ENCODE results near the gene DENND5B.
"Not testable (repeated sequence)": the region's sequence is repeated elsewhere in the genome, so short reads cannot be mapped to it uniquely, and the experiment has no call there.

DENND5B gene

DNA sequence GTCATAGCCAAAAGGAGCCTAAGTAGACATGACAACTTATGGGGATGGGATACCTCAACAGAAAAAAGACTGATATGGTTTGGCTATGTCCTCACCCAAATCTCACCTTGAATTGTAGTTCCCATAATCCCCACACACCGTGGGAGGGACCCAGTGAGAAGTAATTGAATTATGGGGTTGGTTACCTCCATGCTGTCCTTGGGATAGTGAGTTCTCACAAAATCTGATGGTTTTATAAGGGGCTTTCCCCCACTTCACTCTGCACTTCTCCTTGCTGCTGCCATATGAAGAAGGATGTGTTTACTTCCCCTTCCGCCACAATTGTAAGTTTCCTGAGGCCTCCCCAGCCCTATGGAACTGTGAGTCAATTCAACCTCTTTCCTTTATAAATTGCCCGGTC lies 89.9 kb downstream of the DENND5B start:
- not testable (repeated sequence) for ATAC-seq

GRCh38 chr12:31499567-31499966 lies 91.4 kb downstream of the DENND5B start:
- ATAC-seq, result no peak

DNA sequence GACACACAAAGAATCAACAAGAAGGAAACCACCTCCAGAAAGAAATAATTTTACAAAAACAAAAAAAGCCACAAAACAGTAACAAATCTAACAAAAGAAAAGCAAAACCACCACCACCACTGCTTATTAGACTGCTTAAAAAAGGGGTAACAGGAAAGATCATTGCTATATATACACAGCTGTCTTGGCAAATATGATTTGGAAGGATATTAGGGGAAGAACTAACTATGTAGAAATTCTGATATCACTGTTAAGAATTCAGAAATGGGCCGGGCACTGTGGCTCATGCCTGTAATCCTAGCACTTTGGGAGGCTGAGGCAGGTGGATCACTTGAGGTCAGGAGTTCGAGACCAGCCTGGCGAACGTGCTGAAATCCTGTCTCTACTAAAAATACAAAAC lies 92.5 kb downstream of the DENND5B start:
- ATAC-seq, result no peak

DNA sequence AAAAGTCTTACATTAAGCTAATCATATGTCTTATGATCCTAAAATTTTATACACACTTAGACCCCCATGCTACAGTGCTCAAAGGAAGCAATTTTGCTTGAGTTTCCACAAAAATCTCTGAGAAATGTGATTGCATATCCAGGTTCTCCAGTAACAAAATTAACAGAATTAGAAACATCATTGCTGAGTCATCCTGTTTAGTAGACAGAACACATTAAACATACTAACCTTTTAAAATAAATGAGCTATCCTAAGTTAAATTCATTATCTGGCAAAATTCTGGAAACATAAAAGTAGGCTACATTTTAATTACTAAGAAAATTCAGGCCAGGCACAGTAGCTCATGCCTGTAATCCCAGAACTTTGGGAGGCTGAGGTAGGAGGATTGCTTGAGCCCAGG lies 94.7 kb downstream of the DENND5B start:
- ATAC-seq, result no peak

DNA sequence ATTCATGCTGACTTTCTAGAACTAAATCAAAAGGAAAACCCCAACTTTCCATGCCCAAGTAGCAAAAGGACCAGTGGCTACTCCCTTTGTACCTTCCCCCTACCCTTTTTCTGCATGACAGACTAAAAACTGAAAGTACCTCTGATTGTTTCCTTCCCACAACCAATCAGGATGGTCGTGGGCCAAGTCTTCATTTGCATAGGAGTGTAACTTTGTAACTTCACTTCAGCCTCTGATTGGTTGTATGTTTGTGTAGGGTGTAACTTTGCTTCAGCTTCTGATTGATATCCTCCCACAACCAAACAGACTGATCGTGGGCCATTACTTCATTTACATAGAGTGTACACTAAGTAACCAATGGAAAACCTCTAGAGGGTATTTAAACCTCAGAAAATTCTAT lies 96.5 kb downstream of the DENND5B start:
- no peak for ATAC-seq

DNA sequence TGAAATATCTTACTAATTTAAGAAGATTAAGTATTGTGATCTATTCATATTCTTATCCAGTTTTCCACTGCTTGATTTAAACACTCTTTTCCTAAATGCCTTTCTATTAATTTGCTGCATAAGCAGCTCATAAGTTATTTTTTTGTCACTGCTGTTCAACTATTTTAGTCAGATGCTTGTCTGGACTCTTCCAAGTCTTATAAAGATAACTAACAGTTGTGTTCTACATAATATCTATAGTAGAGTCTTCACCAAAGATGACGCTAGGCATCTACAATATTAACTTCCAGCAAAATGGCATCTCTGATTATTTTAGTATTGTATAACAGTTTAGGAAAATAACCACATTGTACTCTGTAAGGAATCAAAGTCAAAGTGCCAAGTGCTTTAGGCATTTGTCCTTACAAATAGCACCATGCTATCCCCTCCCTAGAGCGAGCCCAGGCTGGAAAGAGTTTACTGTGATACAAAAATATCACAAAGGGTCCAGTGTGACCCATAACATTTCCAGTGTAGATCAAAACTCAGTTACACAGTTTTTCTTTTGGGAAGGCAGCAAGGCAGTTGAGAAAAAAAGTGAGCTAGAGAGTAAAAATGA lies 98.2 kb downstream of the DENND5B start:
- ATAC-seq, result no peak

GRCh38 chr12:31491841-31492598 lies 98.9 kb downstream of the DENND5B start:
- ATAC-seq, result no peak

GRCh38 chr12:31491241-31491794 lies 99.6 kb downstream of the DENND5B start:
- ATAC-seq, result no peak

GRCh38 chr12:31488737-31489338 lies 102.1 kb downstream of the DENND5B start:
- ATAC-seq, result no peak

DNA sequence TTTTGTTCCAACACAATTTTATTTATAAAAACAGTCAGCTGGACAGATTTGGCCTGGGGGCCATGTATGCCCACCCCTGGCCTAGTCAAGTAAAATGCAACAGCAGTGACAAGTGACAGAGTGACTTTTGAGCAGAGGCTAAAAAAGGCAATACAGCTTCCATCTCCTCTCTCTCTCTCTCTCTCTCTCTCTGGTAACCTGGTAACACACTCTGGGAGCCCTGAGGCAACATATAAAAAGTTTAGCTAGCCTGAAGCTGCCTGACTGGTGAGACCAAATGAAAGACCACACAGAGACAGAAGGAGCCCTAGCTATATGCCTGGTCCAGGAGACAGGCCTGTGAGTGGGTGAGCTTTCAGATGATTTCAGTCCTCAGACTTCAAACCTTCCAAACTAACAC lies 105.4 kb downstream of the DENND5B start:
- ATAC-seq, result no peak

DNA sequence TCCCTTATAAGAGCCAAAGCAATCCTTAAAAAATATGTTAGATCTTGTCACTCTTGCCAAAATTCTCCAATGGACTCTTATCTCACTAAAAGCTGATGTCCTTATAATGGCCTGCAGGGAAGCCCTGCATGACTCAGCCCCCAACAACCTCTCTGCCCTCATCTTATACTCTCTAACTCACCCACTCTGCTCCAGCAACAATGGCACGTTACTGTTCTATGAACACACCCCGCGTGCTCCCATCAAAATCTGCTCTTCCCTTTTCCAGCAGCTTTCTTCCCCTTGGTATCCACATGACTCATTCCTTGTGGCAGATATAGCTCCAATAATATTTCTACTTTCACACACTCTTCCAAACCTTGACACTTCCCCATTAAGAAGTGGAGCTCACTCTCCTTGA lies 108.1 kb downstream of the DENND5B start:
- no peak for ATAC-seq

DNA sequence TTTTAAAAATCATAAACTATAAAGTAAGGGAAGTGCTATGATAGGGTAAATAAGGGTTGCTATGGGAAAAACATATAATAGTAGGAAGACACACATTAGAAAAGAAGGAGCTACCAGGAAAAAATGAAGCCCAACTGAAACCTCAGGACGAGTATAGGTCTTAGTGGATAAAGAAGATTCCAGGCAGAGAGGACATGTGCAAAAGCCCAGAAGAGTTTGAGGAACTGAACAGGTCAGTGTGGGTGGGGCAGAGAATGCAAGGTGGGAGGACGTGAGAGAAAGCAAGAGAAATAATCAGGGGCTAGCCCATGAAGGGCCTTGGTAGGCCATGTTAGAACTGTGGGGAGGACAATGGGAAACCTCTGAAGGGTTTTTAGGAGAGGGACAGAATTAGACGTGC lies 109.5 kb downstream of the DENND5B start:
- no peak for ATAC-seq

GRCh38 chr12:31479516-31480210 lies 111.3 kb downstream of the DENND5B start:
- ATAC-seq, result no peak

DNA sequence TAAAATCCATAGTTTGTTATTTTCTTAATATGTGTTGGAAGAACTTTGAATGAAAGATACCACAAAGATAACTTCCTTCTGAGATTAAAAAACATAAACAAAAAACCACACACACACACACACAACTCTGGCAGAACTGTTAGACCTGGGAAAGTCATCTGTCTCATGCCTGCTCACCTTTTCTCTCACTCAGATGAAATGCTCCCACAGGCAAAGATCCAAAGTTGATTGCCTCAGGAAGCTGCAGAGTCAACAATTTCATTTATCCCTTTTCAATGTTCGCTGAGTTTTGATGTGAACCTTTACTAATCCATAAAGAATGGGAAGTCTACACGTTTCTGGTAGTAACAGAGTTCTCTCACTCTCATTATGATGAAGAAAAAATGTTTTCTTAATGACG lies 112.0 kb downstream of the DENND5B start:
- no peak for ATAC-seq

- no peak for ATAC-seq
These were observed 112.5 kb downstream of the DENND5B start for GRCh38 chr12:31478425-31478824.

GRCh38 chr12:31477687-31478086 lies 113.2 kb downstream of the DENND5B start:
- ATAC-seq, result no peak

DNA sequence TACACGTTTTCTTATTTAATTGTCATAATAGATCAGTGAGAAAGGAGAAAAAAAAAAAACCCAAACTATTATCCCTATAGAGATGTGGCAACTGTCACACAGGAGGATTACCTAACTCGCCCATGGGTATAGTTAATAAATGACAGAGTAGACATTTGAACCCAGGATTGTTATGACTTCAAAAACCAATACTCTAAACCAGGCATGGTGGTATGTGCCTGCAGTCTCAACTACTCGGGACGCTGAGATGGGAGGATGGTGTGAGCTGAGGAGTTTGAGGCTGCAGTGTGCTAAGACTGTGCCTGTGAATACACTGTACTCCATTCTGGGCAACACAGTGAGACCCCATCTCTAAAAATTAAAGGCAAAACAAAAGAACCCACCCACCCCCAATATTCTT lies 114.5 kb downstream of the DENND5B start:
- no peak for ATAC-seq

GRCh38 chr12:31475610-31476009 lies 115.3 kb downstream of the DENND5B start:
- not testable (repeated sequence) for ATAC-seq

GRCh38 chr12:31474751-31475150 lies 116.2 kb downstream of the DENND5B start:
- no peak for ATAC-seq

DNA sequence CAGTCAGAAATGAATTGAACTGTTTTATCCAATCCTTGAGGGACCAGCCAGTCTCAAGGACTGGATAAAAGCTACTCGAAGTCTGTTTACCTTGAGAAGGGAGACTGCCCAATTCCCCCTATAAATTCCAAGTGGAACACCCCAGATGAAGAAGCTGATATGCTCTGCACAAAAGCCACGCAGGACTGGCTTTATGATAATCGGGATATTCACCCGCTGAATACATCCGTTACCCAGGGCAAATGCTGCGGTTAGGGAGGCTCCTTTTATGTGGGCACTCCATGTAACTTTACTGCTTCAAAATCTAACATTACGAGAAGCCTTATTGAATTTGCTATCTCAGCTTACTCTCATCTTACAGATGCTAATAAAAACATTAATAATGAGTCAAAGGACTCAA lies 119.1 kb downstream of the DENND5B start:
- ATAC-seq, result no peak

DNA sequence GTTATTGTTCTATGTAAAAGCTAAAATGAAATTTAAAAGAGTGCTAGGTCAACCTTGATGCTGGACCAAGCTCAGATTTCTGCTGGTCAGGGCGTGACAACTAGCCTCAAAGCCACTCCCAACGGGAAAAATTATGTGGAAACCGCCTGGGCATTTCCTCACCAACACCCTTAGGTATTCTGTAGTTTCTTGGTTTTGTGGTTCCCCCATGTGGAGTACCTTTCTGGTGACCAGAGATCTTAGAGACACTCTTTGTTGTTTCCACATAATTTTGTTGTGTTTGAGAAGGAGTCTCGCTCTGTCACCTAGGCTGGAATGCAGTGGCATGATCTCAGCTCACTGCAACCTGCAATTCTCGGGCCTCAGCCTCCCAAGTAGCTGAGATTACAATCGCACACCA lies 119.9 kb downstream of the DENND5B start:
- ATAC-seq, result no peak

DNA sequence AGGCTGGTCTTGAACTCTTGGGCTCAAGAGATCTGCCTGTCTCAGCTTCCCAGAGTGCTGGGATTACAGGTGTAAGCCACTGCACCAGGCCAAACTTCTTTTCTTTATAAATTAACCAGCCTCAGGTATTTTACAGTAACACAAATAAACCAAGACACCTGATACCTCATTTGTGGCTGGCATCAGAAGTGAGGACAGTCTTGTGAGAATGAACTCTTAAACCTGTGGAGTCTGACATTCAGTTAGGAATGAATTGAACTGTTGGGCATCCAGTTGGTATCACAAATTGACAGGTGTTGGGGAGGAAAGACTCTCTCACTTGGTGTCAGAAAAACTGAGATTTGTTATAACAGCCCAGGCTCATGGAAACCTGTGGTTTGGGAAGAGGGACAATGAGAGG lies 120.5 kb downstream of the DENND5B start:
- ATAC-seq, result no peak

DNA sequence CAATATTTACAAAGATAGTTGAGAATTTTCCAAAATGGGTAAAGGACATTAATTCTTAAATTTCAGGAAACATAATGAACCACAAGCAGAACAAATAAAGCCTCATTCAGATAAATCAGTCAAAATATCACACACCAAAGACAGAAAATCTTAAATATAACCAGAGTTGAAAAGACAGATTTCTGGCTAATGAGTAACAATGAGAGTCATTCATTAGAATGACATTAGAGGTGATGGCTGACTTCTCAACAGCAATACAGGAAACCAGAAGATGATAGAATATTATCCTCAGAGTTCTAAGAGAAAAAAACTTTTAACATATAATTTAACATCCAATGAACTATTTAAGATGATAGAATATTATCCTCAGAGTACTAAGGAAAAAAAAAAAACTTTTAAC lies 124.2 kb downstream of the DENND5B start:
- no peak for ATAC-seq
